AML-193 (cell line): Measurements from ENCODE around the gene CNBP.
"Not testable (repeated sequence)": the region's sequence is repeated elsewhere in the genome, so short reads cannot be mapped to it uniquely, and the experiment has no call there.

Source experiments
- DNase-seq, 2 experiments: peaks; one replicate each; lab custom pipeline; 2025; lab: John Stamatoyannopoulos, UW

The CNBP gene

GRCh38 chr3:129183569-129184395 is at the start of gene CNBP:
TSS of gene CNBP (minus strand) at chr3:129183896. CDS start at chr3:129171757, 12,139 bp downstream.
- peak; percentile 94 to 97 for DNase-seq

- no peak for DNase-seq
These were observed 47.8 kb upstream of the CNBP start for GRCh38 chr3:129231331-129232119.

GRCh38 chr3:129230311-129231019 is 46.8 kb upstream of the CNBP start:
- DNase-seq, result peak; percentile 99 to 100

- peak; percentile 33 to 45 for DNase-seq
These were observed 45.3 kb upstream of the CNBP start for GRCh38 chr3:129228891-129229585.

- DNase-seq, result peak; percentile 28 to 44
These were observed 42.7 kb upstream of the CNBP start for GRCh38 chr3:129226374-129226773.

- DNase-seq, result peak; percentile 99
These were observed 41.3 kb upstream of the CNBP start for GRCh38 chr3:129224984-129225393.

- peak in 1 of 2 experiments; percentile 17 for DNase-seq
These were observed 40.7 kb upstream of the CNBP start for GRCh38 chr3:129224387-129224786.

- DNase-seq, result no peak
These were observed 35.0 kb upstream of the CNBP start for GRCh38 chr3:129218742-129219141.

- DNase-seq, result no peak
These were observed 29.5 kb upstream of the CNBP start for GRCh38 chr3:129213238-129213637.

- no peak for DNase-seq
These were observed 28.1 kb upstream of the CNBP start for GRCh38 chr3:129211772-129212171.

- no peak for DNase-seq
These were observed 27.6 kb upstream of the CNBP start for GRCh38 chr3:129211345-129211744.

GRCh38 chr3:129207479-129207878 is 23.8 kb upstream of the CNBP start:
- DNase-seq, result no peak

GRCh38 chr3:129205109-129205832 is 21.6 kb upstream of the CNBP start:
- DNase-seq, result no peak

GRCh38 chr3:129204473-129204872 is 20.8 kb upstream of the CNBP start:
- DNase-seq, result no peak

GRCh38 chr3:129199366-129199765 is 15.7 kb upstream of the CNBP start:
- no peak for DNase-seq

- no peak for DNase-seq
These were observed 13.6 kb upstream of the CNBP start for GRCh38 chr3:129197321-129197720.

GRCh38 chr3:129196601-129197000 is 12.9 kb upstream of the CNBP start:
- DNase-seq, result no peak

- peak; percentile 75 to 79 for DNase-seq
These were observed 12.1 kb upstream of the CNBP start for GRCh38 chr3:129195731-129196256.

GRCh38 chr3:129189793-129190192 is 6.1 kb upstream of the CNBP start:
- not testable (repeated sequence) for DNase-seq

- no peak for DNase-seq
These were observed 4.2 kb upstream of the CNBP start for GRCh38 chr3:129187857-129188256.

- DNase-seq, result no peak
These were observed 2.1 kb upstream of the CNBP start for GRCh38 chr3:129185783-129186182.
